Kasumi-1 (cell line): ENCODE results near the gene MCM3AP.

Experiments used
- DNase-seq, 2 experiments: peaks; one replicate each; lab custom pipeline; 2025; lab: John Stamatoyannopoulos, UW

MCM3AP gene

DNA sequence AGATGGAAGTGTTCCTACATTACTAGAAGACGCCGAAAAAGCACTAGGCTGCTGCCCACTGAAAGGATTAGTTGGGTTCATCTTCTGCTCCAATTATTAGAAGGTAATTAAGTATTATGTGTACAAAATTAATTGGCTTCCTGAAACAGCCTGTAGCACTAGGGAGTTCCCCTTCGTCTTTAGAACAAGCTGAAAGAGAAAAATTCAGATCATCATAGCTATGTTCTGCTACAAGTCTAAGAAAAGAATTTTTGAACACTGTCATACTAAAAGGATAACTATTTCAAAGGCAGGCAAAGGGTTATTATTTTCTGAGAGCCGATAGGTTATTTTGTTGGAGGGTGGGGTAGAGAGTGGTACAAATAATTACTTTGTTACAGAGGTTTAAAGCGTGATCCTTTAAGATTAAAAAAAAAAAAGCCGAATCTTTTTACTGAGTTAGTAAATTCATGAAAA is at the start of gene MCM3AP:
TSS of gene MCM3AP (minus strand) at position 406 of the 456 bp plus-strand sequence. CDS start at position 81, 325 bp downstream.
- DNase-seq = no peak

DNA sequence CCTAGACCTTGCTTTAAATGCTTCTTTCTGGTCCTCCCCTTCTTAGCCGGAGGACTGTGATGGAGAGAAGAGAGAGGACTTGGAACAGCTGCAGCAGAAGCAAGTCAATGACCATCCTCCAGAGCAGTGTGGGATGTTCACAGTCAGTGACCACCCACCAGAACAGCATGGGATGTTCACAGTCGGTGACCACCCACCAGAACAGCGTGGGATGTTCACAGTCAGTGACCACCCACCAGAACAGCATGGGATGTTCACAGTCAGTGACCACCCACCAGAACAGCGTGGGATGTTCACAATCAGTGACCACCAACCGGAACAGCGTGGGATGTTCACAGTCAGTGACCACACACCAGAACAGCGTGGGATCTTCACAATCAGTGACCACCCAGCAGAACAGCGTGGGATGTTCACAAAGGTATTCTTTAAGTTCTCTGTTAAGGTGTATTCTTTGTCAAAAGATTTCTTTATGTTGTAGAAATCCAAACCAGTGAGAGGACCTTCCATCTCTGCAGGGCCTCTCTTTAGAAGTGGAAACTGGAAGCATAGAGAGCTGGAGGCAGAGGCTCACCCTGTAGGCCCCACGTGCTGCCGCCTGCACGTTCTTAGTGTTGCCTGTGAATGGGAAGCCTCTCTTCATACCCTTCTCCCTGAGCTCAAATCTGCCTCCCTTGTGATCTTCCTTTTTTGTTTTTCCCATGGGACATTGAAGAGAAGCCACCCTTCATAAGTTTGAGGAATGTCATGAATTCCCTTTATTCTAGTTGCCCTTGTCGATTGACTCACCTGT is 49.1 kb upstream of the MCM3AP start:
- DNase-seq = no peak

DNA sequence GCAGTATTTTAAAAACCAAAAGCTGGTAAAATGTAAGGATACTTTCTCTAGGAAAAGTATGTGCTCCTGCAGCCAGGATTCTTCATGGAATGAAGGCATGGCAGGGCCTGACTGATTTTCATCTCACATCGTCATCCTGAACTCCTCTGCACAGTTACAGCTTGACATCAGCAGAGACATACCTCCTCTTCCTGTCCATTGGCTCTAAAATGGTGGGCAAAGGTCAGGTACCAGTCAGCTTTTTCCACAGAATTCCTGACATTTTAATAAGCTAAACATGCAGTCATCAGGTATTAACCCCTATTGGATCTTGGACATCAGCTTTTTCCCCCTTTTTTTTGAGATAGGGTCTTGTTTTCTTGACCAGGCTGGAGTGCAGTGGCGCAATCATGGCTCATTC is 44.4 kb upstream of the MCM3AP start:
- no peak for DNase-seq

DNA sequence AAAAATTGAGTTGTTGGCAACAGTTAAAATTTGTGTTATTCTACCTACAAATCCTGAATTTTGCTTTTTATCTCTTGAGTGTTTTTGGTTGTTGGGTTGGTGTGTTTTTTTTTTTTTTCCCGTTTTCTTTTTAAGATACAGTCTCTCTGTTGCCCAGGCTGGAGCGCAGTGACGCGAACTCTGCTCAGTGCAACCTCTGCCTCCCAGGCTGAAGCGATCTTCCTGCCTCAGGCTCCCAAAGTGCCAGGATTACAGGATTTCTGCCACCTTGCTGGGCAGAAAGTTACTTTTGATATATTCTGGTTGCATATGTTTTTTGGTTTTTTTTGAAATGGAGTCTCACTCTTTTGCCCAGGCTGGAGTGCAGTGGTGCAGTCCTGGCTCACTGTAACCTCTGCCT is 42.7 kb upstream of the MCM3AP start:
- no peak for DNase-seq

DNA sequence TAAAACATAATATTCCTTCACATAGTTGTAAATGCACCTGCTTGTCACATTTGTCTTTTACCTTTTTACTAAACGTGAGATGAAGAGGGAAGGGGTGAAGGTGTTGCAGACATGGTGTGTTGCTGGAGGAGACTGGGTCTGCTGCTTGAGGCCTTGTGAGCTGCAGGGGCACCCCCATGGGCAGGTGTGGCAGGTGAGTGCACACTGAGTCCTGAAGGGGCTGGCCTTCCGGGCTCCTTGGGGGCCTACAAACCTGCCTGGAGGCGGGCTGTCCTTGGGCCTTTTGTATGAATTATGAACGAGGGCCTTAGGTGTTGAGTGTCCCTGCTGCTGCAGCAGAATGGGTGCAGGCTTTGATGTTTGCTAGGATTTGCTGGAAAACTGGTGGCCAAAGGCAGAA is 42.3 kb upstream of the MCM3AP start:
- no peak for DNase-seq

DNA sequence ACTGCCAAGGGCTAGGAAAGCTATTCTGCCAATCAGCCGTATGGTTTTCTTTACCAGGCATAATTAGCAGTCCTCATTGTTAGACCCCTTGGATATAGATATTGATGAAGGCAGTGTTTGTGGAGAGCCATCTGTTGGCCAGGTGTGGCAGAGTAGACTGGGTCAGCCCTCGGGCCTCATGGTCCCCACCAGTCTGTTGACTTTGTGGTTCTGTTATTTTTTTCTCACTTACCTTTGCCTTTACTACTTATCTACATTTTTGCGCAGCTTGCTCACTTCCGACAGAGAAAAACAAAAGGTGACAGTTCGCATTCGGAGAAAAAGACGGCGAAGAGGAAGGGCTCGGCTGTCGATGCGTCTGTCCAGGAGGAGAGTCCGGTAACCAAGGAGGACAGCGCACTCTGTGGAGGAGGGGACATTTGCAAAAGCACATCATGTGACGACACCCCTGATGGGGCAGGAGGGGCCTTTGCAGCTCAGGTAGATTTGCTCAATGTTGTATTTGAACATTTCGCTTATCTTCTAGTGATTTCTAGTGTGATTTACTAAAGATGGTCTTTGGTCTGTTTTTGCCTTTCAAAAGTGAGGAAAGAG is 40.8 kb upstream of the MCM3AP start:
- DNase-seq = no peak

DNA sequence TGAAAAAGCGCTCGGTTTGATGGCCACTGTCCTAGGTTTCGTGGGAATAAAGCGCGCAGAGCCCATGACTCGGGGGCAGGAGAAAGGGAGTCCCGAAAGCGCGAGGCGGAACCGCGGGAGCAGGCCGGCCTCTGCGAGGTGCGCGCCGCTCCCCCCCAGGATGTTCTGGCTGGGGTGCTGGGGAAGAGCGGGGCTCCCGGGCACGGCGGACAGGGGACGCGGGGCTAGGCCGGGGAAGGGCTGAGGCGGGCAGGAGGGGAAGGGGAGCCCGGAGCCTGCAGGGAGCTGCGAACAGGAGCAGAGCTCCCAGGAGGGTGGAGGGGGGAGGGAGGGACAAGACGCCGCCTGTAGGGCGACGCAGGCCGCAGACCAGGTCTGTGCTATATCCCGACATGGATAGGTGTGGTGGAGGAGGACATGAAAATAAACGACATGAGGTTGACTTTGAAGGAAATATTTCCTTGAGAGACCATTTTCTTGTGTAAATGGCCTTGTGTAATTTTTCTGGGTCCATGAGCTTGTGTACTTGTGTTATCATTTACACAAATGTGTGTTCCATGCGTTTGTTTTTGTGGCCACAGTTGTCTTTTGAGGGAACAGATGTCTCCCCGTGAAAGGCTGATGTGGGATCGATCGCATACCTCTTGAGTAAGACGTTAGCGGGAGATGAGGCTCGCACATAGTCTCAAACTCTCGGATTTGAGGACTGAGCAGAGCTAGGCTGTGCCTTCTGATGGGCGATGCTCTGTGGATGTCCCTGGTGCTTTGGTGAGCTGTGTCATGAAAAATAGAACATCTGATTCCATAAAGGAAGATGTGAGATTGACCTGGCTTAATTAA is 39.9 kb upstream of the MCM3AP start:
- peak; percentile 44 to 59 for DNase-seq

DNA sequence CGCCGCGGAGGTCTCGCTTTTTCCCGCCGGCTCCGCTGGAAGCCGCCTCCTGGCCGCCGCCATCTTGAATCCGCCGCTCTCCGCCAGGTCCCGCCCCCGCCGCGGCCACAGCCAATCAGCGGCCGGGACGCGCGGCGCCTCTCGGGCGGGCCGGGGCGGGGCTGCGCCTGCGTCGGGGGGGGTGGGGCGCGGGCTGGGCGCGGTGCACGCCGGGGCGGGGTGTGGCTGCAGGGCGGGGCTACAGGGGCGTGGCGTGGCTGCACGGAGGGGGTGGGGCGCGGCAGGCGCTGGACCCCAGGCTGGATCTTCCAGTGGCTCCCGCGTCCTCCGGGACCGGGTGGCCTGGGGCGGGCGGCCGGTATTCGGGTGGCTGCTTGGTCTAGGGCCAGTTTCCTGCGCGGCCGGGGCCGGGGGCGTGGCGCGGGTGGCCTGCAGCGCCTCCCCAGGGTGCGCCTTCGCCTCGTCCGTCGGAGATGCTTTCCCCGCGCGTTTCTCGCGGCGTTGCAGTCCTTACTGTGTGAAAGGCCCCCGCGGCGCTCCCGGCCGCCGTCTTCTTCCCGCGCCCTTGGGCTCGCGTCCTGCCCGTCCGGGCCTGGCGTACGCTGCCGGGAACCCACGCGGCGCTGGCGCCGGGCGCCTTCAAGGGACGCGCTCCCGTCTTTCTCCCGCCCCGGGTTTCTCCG is 39.1 kb upstream of the MCM3AP start:
- peak; percentile 55 to 70 for DNase-seq

DNA sequence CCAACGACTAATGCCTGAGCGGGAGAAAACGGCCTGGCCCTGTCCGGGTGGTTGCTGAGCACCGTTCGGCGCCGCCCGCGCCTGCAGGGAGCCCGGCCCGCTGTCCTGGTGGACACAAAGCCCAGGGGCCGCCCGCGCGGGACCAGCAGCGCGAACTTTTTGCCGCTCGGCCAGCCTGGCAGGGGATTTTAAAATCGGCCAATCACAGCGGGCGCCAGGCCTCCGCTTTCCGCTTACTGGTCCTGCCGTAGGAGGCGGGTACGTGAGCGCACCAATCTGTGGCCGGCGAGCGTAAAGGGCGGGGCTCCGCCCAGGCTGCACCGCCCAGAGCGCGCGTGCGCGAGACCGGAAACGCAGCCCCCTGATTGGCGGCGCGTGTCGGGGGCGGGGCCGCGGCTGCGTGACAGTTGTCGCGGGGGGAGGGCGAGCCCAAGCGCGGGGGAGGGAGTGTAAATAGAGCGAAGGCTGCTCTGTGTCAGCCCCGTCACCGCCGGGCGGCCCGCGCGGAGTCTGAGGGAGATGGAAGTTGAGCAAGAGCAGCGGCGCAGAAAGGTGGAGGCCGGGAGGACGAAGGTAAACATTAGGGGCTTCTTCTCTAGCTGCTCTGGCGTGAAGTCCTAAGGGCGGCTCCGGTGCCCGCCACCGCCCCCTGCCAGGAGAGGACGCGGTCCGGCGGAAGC is 38.4 kb upstream of the MCM3AP start, which contains the start of the genes C21orf58 and PCNT:
TSS of gene C21orf58 (minus strand) at position 161 of the 680 bp plus-strand sequence. CDS start 1,132 bp downstream, outside the sequence.
TSS of gene PCNT (plus strand) at position 447 of the 680 bp plus-strand sequence. CDS start at position 520, 73 bp downstream.
- peak; percentile 93 to 94 for DNase-seq

DNA sequence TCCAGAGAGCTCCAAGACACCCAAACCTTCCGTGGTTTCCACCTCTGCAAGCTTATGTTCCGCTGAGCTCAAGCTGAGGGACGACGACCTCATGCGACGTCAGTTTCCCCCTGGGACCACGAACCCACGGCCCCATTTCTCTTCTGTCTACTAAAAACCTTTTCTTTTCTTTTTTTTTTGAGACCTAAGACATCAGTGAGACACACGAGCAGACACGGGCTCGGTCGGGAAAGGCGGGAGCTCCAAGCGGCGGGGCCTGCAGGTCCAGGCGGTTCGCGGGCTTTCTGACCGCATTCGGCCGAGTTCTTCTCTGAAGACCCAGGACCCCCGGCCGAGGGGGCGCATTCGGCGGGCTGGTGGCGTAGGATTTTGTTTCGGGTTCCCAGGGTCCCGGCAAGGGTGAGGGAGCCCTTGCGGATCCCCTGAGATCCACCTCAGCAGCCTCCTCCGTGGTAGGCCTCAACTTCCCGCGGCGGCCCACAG is 37.9 kb upstream of the MCM3AP start:
- DNase-seq = peak in 1 of 2 experiments; percentile 5

DNA sequence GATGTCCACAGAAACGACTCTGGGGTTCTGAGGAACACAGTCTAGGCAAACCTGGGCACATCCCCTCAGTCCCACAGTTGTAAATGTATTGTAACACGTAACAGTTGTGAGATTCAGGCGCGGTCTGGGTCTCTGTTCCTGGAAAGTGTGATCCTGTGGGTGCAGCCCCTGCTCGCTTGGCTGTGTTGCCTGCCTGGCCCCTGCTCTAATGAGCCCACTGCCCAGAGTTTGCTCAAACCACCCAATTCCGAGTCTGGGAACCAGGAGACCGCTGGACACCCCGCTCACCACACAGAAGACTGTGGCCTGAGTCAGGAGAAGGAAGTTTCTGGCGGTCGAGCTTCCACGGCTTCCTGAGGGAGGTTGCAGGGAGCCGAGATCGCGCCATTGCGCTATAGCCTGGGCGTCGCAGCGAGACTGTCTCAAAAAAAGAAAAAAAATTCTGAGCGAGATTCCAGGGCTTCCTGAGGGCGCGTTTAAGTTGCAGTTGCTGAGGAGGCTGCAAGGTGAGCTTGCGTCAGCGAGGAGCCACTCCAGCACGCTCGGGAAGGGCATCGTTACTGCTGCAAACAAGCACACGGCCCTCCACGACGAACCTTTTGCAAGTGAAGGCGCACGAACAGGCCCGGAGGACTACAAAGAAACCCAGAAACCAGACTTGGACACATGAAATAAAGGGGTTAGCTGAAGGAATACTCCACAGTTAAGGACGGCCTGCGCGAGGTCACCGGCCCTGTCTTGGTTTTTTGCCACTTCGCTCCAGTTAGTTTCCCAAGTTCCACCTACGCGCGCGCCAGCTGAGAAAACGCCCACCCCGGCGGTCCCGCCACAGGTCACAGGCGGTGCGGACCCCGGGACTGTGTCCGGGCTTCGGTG is 37.2 kb upstream of the MCM3AP start:
- peak; percentile 18 to 27 for DNase-seq

DNA sequence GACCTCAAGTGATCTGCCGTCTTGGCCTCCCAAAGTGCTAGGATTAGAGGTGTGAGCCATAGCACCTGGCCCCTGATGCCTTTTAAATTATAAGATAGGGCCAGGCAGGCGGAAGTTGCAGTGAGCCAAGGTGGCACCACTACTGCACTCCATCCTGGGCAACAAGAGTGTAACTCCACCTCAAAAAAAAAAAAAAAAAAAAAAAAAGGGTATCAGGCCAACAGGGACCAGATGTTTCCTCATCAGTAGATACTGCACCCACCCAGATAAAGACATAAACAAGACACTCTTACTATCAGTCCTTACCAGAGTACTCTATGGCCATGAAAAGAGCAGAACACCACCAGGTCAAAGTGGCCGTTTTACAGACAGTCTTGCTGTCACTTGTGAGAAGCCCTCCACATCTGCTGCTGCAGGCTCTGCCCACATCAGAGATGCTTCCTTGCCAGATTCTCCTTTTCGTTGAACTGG is 35.0 kb upstream of the MCM3AP start:
- peak; percentile 13 to 15 for DNase-seq

DNA sequence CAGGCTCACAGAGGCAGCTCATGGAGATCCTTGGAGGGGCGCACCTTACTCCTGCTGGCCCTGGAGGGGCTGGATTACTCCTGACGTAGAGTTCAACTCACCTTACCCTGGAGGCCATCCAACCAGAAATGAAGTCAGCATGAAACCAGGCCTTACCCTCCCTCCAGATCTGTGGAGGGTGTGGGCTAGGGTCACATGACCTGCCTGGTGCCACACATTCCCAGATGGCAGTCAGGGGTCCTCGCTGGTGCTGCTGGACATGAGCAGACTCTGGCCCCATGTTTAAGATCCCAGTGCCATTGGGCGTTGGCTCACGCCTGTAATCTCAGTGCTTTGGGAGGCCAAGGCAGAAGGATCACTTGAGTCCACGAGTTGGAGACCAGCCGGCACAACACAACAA is 33.8 kb upstream of the MCM3AP start:
- DNase-seq = no peak

DNA sequence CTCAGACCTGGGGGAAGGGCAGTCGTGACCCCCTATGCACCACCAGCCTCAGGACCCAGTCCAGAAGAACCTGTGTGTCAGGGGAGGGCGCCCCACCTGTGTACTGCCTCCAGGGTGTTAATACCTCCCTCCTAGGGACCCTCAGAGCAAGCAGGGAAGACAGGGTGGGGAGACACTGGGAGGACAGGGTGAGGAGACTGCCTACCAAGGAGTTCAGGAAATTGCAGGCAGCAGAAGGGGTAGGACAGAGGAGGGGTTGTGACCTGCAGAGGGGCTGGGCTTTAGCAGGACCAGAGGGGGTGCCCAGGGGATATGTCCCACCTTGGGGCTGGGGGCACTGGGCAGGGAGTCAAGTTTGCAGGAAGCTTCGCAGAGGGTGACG is 33.0 kb upstream of the MCM3AP start:
- no peak for DNase-seq

DNA sequence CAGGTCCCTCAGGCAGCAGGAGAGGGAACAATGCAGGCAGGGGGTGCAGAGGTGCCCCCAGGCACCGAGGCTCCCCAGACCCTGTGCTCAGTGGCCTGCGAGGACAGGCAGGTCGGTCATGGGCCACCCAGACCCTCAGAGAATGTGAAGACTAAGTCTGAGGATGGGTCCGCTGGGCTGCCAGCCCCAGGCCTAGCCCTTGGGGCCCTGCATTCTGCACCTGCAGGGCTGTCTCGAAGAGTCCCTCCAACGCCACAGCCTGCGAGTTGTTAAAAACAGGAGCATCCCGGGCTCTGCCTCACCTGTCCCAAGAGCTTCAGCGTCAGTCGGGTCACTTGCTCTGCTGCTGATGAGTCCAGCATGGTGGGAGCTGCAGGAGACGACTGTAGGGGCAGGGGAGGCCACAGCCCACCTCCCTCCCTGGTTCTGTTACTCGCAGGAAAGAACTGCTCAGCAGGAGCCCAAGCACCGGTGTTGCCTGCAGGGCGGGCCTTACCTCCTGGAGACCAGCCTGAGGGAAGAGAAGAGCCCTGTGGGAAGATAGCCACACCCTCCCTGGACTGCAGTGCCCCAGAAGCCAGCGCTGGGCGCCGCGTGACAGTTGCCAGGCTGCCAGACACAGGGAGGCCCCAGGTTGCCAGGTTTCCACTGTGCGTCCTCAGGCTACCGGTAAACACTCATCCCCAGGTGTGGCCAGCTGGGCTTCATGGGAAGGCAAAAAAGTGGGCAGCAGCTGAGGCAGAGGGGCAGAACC is 32.5 kb upstream of the MCM3AP start:
- no peak for DNase-seq

DNA sequence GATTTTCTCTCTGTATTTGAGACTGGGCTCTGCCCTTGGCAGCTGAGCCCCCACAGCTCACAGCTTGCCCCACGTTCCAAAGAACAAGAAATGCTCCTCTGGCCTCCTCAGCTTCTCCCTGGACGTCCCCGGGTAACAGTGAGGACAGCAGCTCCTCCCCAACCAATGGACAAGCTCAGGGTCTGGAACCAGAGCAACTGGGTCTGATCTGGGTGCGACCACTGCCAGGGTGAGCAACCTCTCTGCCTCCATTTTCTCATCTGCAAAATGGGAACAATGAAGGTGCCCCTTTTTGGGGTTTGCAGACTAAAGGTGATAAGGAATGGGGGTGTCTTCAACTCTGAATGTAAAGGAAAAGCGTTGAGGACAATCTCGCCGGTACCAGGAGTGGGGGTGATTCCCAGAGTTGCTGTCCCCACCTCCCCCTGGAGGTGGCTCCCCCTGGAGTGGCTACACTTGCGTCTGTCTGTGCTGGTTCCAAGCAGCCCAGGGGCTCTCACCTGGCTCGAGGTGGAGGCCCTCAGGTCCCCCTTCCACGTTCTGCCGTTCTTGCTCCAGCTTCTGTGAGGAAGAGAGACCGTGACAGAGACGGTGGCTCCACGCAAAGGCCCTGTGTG is 31.4 kb upstream of the MCM3AP start:
- DNase-seq = no peak

DNA sequence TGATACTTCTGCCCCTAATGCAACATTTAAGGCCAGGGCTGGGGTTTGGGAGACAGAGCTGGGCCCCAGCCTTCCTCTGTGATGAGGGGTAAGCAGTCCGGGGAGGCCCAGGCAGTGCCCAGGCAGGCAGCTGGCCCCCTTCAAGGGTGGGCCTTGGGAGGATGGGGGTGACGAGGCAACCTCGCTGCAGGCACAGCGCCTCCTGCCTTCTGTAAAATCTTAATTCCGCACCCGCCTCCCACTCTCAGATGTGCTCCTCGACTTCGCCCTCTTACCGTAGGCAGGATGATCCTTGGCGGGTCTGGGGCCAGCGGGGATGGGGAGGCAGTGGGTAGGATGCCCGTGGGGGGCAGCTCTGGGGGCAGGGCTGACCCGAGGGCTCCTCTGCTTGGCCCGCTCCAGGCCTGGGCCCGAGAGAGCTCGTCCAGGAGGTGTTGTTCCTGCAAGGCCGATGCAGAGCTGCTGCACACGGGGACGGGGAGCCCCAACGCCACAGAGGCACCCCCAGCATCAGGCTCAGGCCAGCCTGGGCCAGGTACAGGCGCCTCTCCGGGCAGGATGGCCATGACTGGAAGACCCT is 29.1 kb upstream of the MCM3AP start:
- DNase-seq = no peak

DNA sequence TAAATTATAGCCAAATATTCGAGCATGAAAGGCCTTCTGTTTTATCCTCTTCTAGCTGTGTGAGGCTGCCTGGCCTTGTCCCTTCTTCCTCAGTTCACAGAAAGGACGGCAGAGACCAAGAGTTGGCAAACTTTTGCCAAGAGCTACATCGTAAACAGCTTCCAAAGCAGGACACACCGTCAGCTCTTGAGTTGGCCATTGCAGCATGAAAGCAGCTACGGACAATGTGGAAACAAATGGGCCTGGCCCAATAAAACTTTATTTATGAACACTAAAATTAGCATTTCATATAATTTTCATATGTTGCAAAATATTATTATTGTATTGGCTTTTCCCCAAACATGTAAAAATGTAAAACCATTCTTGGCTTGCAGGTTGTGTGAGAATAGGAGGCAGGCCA is 27.5 kb upstream of the MCM3AP start:
- no peak for DNase-seq
